DMS 273 (cell line): ENCODE results near the gene TNNT2.

Experiments
- DNase-seq: peaks from one replicate; lab custom pipeline; 2025; ENCODE audit not compliant: unreplicated experiment; lab: John Stamatoyannopoulos, UW

TNNT2 gene

DNA sequence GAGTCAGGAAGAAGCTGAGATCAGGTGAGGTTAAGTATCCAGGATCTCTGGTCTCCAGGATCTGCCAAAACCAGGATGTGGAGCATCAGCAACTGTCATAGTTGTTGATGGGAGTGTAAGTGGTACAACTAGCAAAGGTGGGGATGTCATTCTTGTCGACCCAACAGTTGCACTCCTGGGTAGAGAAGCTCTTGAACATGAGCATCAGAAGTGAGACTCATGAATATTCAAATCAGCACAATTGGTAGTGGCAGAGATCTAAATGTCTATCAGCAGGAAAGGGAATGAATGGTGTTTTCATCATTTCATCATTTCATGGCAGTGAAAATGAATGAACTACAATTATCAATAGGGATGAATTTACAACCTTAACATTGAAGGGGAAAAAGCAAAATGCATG, 25.9 kb upstream of the TNNT2 start:
- no peak for DNase-seq

DNA sequence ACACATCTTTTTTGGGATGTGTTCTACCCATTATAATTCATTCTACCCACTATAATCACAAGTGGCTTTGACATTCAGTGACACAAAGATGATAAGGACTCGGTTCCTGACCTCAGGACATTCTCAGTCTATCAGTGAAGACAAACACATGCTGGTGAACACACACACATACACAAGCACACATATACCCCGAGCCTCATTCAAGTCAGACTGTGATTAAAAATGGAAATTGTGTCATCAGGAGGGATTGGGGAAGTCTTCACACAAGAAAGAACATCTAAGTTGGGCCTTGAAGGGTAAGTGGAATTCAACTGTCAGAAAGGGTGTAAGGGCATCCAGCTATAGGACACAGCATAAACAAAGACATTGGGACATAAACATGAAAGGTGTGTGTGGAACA, 24.2 kb upstream of the TNNT2 start:
- DNase-seq: no peak

DNA sequence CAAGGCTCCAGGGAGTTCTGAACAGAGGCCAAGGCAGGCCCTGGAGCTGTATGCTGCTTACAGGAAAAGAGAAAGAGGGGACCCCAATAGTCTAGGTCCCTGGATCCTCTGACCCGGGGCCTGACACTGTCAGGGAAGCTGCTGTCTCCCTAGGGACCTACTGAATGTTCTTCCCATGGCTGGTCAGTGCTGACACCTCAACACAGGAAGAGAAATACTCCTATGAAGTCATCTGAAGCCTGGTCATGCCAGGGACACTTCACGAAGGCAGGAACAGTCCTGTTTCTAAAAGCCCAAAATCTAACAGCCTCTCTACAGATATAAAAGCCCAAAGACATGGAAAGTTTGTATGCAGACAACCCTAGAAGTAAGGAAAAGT, 23.4 kb upstream of the TNNT2 start:
- DNase-seq: no peak

DNA sequence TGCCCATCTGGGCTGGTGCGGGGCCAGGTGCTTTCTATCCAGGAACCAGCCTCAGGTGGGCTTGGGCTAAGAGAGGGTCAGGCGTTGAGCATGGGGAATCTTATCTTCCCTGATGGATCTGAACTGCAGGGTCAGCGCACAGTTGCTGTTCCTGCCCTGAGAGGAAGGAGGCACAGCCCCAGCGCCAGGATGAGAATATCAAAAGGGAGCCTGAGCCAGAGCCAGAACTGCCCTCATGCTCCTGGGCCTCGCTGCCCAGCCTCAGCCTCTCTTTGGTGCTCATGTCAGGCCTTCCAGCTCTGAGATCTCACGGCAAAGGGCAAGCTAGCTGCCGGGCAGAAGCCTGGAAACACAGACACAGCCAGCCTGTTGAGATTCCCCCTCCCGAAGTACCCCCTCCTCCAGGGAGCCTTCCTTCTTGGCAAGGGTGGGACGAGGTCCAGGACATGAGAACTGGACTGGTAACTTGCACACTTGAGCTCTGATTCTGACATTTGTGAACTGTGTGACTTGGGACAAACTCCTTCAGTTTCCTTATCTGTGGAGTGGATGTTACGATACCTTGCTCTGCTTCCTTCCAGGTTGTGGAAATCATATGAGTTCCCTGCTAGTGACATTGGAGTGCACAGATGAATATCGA, 22.9 kb upstream of the TNNT2 start:
- DNase-seq: no peak

DNA sequence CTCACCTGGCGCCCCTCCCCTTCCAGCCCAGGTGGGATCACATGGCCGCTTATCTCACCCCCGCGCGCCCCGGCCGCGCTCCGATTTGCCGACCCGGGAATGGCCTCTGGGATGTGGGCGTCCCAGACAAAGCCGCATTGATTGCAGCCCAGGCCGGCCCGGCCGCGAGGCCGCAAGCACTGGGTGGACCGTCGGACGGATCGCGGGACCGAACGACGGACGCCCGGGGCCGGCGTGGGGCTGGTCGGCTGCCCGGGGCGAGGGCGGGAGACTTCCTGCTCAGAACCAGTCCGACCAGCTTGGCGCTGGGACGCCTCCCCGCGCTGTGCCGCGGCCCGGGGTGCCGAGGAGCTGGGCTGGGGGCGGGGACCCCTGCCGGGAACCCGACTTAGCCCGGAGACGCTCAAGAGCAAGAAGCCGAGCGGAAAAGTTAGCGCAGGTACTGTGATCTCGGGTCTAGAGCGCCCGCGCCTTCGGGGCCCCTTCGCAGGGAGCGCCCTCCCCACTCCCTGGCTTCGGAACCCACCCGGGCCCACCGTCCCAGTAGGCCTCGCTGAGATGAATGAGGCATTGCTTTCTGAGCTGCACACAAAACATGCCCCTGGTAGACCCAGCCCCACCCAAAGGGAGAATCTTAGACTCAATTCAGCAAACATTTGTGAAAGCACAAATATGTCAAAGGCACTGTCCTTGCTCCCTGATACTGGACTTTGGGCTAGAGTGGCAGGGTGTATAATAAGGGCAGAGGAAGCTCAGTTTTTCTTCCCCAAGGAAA, 22.1 kb upstream of the TNNT2 start:
- no peak for DNase-seq

DNA sequence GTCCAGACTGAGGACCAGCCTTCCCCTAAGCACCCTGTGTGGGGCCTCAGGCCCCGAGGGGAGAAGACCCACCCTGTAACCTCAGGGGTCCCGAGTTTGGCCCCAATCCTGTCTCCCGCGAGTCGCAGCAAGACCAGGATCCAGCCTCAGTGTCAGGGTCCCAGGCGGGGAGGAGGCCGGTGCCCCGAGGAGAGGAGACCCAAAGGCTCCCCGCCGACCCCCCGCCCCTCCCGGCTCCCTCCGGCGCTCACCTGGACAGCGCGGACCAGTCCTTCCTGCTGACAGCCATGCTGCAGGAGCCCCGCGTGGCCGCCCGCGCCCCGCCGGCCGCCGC, 21.5 kb upstream of the TNNT2 start, which contains the start of gene LAD1:
Gene LAD1, minus strand, starts transcription at position 307 of the 334 bp plus-strand sequence. Its CDS starts 18 bp downstream, at position 289.
- no peak for DNase-seq

GRCh38 chr1:201397675-201398074, 20.2 kb upstream of the TNNT2 start:
- DNase-seq: no peak

DNA sequence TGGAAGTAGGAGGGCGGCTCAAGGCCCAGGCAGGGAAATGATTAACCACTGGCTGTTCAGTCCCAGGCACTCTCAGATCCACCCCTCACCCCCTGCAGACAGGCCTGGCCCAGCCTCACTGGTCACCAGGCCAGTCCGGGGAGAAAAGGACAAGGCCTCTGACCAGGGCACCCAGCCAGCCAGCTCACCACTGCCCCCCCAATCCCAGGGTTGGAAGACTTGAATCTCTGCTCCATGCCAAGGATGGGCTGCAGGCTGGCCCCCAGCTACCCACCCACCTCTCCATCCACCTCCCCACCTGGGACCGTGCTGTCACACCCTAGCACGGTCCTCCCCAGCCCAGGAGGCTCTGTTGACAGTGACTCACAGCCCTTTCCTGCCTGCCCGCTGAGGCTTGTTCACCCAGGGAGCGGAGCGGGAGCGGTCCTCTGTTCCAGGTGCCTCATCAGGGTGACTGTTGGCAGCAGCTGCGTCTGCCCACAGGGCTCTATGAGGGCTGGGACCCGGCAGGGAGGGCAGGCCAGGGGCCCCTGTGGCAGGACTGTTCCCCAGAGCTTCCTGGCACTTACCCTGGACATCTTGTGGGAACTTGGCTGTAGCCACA, 19.5 kb upstream of the TNNT2 start:
- no peak for DNase-seq

- DNase-seq: no peak
These were observed 18.5 kb upstream of the TNNT2 start for GRCh38 chr1:201395936-201396335.

DNA sequence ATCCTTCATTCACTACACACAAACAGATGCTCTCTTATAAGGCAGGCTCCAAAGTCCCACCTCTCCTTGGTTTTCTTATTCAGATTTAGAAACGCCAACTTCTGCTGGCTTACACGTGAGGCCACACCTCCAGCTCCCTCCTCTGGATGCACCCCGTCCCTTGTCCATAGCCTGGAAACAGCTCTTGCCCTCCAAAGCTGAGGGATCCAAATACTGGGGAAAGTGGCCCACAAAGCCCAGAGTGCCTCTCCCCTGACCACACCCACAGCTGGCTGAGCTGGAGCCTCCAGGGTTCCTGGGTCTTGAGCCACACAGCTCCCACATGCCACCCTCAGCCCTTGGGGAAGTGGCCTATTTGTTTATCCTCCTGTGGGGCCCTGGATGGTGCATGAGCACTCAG, 17.1 kb upstream of the TNNT2 start:
- no peak for DNase-seq

- no peak for DNase-seq
These were observed 15.6 kb upstream of the TNNT2 start for GRCh38 chr1:201393076-201393475.

DNA sequence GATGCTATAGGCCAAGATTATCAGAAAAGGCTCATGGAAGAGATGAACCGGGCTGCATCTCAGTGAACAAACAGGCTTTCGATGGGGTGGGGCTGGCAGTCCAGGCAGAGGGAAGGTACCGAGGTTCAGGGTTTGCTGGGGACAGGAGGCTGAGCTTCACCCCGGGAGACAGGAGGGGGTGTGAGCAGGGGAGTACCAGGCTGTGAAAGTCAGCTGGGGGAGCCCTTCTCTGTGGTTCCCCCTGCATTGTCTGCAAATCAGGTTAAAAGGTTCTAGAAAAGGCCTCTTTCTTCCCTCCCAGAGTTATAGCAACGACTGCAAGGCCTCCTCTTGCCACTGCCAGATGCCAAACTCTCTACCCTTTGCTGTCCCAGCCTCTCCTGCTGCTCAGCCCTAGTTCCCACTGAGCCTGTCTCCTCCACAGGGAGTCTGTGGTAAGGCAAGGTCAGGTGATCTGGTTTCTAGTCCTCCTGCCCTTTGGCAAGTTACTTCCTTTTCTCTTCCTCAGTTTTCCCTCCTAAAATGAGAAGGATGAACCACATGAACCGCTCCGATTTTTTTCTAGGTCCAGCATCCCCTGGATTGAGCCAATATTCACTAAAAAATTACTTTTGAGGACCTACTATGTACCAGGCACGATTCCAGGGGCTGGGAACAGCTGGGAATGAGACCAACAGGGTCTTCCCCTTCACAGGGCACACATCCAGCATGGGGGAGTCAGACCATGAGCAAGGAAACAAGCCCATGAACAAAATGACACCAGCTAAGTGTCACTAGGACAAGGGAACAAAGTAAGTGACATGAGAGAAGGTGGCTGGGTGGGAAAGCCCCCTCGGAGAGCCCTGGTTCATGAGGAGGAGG, 14.4 kb upstream of the TNNT2 start:
- peak; percentile 30 for DNase-seq

GRCh38 chr1:201391225-201391624, 13.7 kb upstream of the TNNT2 start:
- DNase-seq: no peak

GRCh38 chr1:201389051-201389450, 11.6 kb upstream of the TNNT2 start:
- no peak for DNase-seq

DNA sequence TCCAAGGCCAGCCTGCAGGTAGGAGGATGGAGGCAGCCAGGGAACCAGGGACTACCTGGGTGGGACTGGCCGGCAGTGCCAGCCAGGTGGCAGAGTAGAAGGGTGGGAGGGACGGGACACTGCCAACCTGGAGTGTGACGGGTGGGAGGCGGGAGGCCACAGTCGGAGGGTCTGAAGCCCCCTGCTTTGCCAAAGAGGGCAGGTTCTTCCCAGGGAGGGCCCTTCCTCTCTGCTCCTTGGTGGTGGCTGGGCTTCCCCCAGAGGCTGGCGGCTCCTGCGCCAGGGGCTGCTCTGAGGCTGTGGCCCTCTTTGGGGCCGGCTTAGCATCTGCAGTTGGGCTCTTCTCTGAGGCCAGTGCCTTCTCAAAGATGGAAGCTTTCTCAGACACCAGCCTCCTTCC, 8.7 kb upstream of the TNNT2 start:
- no peak for DNase-seq

DNA sequence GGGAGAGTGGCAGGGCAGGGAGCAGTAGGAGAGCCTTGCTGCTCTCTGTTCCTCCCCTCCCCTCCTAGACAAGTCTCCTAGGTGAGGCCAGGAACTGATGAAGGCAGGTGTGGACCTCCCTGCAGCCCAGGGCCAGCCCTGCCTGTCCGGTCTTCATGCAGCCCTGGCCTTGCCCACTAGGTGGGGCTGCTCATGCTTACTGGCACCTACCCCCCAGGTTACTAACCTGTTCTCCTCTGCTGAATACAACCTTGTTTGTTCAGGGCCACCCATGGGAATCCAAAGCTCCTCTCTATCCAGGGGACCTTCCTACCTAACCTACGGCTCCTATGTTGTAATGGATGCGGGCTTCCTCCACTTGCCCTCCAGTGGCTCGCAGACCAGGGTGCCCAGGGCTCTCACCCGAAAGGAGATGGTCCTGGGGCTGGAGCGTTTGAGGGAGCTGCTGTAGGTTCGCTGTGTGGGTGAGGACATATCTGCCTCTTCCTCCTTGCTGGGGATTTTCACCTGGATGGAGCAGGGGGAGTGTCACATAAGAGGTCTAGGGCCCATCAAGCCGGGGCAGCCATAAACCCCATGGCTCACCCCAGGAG, 7.9 kb upstream of the TNNT2 start:
- DNase-seq: peak; percentile 80

DNA sequence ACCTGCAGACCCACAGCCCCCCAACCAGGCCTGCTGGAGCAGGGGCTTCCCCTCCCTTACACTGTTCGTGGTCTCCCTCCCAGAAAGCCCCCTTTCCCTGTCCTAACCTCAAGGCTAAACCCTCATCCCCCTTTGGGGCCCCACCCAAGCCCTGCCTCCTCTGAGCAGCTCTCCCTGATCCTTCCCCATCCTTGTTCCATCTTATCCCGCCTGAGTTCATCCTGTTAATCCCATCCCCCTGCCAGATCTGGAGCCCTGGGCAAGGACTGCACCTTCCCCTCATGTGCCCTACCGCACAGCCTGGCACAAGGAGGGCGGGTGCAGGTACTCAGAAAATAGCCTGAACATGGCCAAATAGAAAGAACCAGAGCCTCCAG, 6.9 kb upstream of the TNNT2 start:
- DNase-seq: no peak

DNA sequence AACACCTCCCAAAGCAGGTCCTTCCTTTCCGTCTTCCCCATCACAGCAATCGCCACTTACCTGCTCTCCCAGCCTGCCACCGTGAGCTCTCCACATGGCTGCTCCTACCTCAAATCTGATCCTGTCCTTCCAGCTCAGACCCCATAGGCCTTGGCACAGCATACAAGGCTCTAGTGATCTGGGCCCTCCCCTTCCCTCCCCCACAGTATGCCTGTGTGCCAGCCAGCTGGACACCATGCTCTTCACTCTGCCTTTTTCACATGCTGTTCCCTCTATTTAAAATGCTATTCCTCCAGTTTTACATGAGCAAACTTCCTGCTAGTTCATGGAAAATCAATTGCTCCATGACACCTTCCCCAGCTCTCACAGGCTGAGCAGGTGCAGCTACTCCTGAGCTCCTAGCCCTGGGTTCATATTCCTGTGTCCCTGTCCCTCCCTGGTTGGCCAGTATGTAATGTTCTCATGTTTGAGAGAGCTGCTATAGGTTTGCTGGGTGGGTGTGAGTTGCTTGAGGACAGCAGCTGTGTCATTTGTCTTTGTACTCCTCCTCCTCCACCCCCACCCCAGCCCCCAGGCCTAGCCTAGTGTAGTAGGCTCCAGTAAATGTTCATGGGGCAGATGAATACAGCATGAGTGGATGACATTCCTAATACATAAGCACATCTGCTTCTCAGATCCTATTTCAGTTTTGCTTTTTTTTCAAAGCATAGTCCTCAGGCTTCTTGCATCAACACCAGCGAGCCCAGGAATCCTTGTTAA, 6.3 kb upstream of the TNNT2 start:
- peak; percentile 89 for DNase-seq

DNA sequence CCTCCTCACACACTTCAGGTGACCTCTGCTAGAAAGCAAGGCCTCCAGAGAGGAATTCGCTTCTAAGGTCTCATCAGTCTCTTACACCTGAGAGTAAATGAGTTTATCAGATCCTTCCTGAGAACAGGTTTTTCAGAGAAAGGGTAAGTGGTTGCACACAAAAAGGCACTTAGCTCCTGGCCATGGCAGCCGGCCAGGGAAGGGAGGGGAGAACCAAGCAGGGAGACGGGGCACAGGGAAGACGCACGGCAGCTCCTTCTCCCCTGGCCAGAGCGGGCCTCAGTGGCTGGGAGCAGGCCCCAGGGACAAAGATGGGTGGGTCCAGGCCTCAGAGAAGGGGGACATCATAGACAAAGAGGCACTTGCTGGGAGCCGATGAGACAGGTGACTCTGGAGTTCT, 3.6 kb upstream of the TNNT2 start:
- no peak for DNase-seq

DNA sequence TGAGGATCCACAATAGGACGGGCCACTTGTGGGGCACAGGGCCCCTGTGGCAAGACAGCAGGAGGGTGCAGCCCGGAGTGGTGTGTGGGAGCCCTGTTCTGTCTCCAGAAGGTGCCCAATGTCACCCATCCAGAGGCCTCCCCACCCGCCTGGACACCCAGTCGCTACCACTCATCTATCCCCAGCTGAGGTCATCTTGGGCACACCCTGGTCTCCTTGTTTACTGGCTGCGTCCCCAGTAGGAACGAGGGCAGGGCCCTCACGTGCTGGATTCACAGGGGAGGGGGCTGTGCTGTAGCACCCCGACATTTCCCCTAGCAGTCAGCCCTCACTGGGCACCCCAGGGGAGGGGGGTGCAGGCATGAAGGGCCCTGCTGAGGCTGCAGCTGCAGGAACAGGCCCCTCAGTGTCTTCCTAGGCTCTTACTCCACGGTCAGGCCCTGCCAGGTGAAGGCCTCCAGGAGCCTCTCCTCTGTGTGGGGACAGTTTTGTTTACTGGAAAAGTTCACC, 2.3 kb upstream of the TNNT2 start:
- DNase-seq: no peak
